Muscle layer of colon (tissue), 2 donors: Measurements from ENCODE around the gene RBM34.

Source experiments
- H3K27ac ChIP-seq: one replicate; pipeline ENCODE4 v1.7.0; 2013; ENCODE audit warnings: low read depth, mild to moderate bottlenecking, low read length, moderate library complexity
- H3K27me3 ChIP-seq, 2 donors: one replicate each; pipeline ENCODE4 v1.7.0; 2013; ENCODE audit warnings: low read length in 2 of 2, mild to moderate bottlenecking in 2 of 2; ENCODE audit not compliant: insufficient read depth in 2 of 2, control insufficient read depth in 1 of 2
- H3K36me3 ChIP-seq: one replicate; pipeline ENCODE4 v1.7.0; 2013; ENCODE audit warnings: mild to moderate bottlenecking, low read length; ENCODE audit not compliant: insufficient read depth
- H3K4me1 ChIP-seq: one replicate; pipeline ENCODE4 v1.7.0; 2013; ENCODE audit warnings: mild to moderate bottlenecking, low read length; ENCODE audit not compliant: insufficient read depth
- H3K4me3 ChIP-seq, 2 donors: one replicate each; pipeline ENCODE4 v1.7.0; 2013; ENCODE audit warnings: low read length in 2 of 2, low read depth in 1 of 2, mild to moderate bottlenecking in 1 of 2, moderate library complexity in 1 of 2
- H3K9ac ChIP-seq: one replicate; pipeline ENCODE4 v1.7.0; 2013; ENCODE audit warnings: low read length
- H3K9me3 ChIP-seq: one replicate; pipeline ENCODE4 v1.7.0; 2013; ENCODE audit warnings: mild to moderate bottlenecking, low read length
- donor health status: abdominal sarcoma.
- donor health status: Adenocarcinoma of cecum.

Gene RBM34

GRCh38 chr1:235108876-235109275 lies 52.2 kb downstream of the RBM34 start:
- Histone ChIP-seq H3K9ac (no peak overlapping the region), H3K9me3 (no peaks in the 10 kb centered on the region), H3K4me1 (peaks cover 9% of the 10 kb centered on the region), H3K27ac (no peak overlapping the region), H3K36me3 (peaks cover 42% of the 10 kb centered on the region), H3K27me3 (no peaks in the 10 kb centered on the region), H3K4me3 (no peak overlapping the region)

- H3K27me3 ChIP-seq, result no peaks in the 10 kb centered on the region
- H3K9me3 ChIP-seq, result no peaks in the 10 kb centered on the region
- H3K4me1 ChIP-seq, result peaks cover 9% of the 10 kb centered on the region
- H3K27ac ChIP-seq, result no peak overlapping the region
- H3K36me3 ChIP-seq, result peaks cover 35% of the 10 kb centered on the region
- no peak overlapping the region for H3K9ac ChIP-seq
- no peak overlapping the region for H3K4me3 ChIP-seq
Observed at GRCh38 chr1:235108185-235108593, 52.9 kb downstream of the RBM34 start.

GRCh38 chr1:235107368-235108184 lies 53.5 kb downstream of the RBM34 start:
- Histone ChIP-seq H3K36me3 (peaks cover 29% of the 10 kb centered on the region), H3K27ac (no peak overlapping the region), H3K9me3 (no peaks in the 10 kb centered on the region), H3K27me3 (no peaks in the 10 kb centered on the region), H3K9ac (no peak overlapping the region), H3K4me3 (no peak overlapping the region), H3K4me1 (peaks cover 9% of the 10 kb centered on the region)

- no peak overlapping the region for H3K9ac ChIP-seq
- H3K9me3 ChIP-seq, result no peaks in the 10 kb centered on the region
- H3K27me3 ChIP-seq, result no peaks in the 10 kb centered on the region
- peaks cover 9% of the 10 kb centered on the region for H3K4me1 ChIP-seq
- H3K27ac ChIP-seq, result no peak overlapping the region
- peaks cover 23% of the 10 kb centered on the region for H3K36me3 ChIP-seq
- no peak overlapping the region for H3K4me3 ChIP-seq
Observed at GRCh38 chr1:235106457-235106856, 54.6 kb downstream of the RBM34 start.

GRCh38 chr1:235105051-235106043 lies 55.7 kb downstream of the RBM34 start:
- no peaks in the 10 kb centered on the region for H3K9me3 ChIP-seq
- no peaks in the 10 kb centered on the region for H3K27me3 ChIP-seq
- H3K9ac ChIP-seq, result no peak overlapping the region
- H3K27ac ChIP-seq, result no peak overlapping the region
- H3K36me3 ChIP-seq, result peaks cover 18% of the 10 kb centered on the region
- H3K4me3 ChIP-seq, result no peak overlapping the region
- peaks cover 9% of the 10 kb centered on the region for H3K4me1 ChIP-seq

- Histone ChIP-seq H3K36me3 (no peaks in the 10 kb centered on the region), H3K4me3 (no peak overlapping the region), H3K9ac (no peak overlapping the region), H3K27ac (no peak overlapping the region), H3K9me3 (no peaks in the 10 kb centered on the region), H3K27me3 (no peaks in the 10 kb centered on the region), H3K4me1 (peaks cover 9% of the 10 kb centered on the region)
Observed at GRCh38 chr1:235102993-235103411, 58.0 kb downstream of the RBM34 start.

GRCh38 chr1:235102259-235102582 lies 58.8 kb downstream of the RBM34 start:
- no peaks in the 10 kb centered on the region for H3K9me3 ChIP-seq
- no peak overlapping the region for H3K9ac ChIP-seq
- H3K36me3 ChIP-seq, result no peaks in the 10 kb centered on the region
- H3K27ac ChIP-seq, result no peak overlapping the region
- peaks cover 9% of the 10 kb centered on the region for H3K4me1 ChIP-seq
- no peaks in the 10 kb centered on the region for H3K27me3 ChIP-seq
- no peak overlapping the region for H3K4me3 ChIP-seq

GRCh38 chr1:235101558-235102258 lies 59.3 kb downstream of the RBM34 start:
- Histone ChIP-seq H3K36me3 (no peaks in the 10 kb centered on the region), H3K27ac (no peak overlapping the region), H3K4me3 (no peak overlapping the region), H3K9me3 (no peaks in the 10 kb centered on the region), H3K4me1 (peaks cover 9% of the 10 kb centered on the region), H3K9ac (no peak overlapping the region), H3K27me3 (no peaks in the 10 kb centered on the region)

GRCh38 chr1:235100194-235100772 lies 60.8 kb downstream of the RBM34 start:
- Histone ChIP-seq H3K4me1 (peaks cover 9% of the 10 kb centered on the region), H3K27ac (no peak overlapping the region), H3K27me3 (no peaks in the 10 kb centered on the region), H3K9me3 (no peaks in the 10 kb centered on the region), H3K36me3 (no peaks in the 10 kb centered on the region), H3K9ac (no peak overlapping the region), H3K4me3 (no peak overlapping the region)

- Histone ChIP-seq H3K27ac (no peak overlapping the region), H3K27me3 (no peaks in the 10 kb centered on the region), H3K4me3 (no peak overlapping the region), H3K9me3 (no peaks in the 10 kb centered on the region), H3K4me1 (peaks cover 1% of the 10 kb centered on the region), H3K36me3 (no peaks in the 10 kb centered on the region), H3K9ac (no peak overlapping the region)
Observed at GRCh38 chr1:235098991-235099390, 62.1 kb downstream of the RBM34 start.

- Histone ChIP-seq H3K4me1 (peaks cover 6% of the 10 kb centered on the region), H3K27ac (no peak overlapping the region), H3K27me3 (no peaks in the 10 kb centered on the region), H3K4me3 (no peak overlapping the region), H3K9me3 (no peaks in the 10 kb centered on the region), H3K36me3 (no peaks in the 10 kb centered on the region), H3K9ac (no peak overlapping the region)
Observed at GRCh38 chr1:235098547-235098946, 62.5 kb downstream of the RBM34 start.
